Hematopoietic multipotent progenitor cell treated with erythropoietin and hydrocortisone succinate and interleukin-3 and kit ligand, for 4 days (in vitro differentiated cells): ENCODE measurements around the gene TMEM134.
A peak's percentile ranks its signal among the peaks of the same experiment; 100 is the strongest.

Experiments used
- DNase-seq: peaks from one replicate; pipeline ENCODE4 v3.0.0-alpha.2; 2015

Gene TMEM134

DNA sequence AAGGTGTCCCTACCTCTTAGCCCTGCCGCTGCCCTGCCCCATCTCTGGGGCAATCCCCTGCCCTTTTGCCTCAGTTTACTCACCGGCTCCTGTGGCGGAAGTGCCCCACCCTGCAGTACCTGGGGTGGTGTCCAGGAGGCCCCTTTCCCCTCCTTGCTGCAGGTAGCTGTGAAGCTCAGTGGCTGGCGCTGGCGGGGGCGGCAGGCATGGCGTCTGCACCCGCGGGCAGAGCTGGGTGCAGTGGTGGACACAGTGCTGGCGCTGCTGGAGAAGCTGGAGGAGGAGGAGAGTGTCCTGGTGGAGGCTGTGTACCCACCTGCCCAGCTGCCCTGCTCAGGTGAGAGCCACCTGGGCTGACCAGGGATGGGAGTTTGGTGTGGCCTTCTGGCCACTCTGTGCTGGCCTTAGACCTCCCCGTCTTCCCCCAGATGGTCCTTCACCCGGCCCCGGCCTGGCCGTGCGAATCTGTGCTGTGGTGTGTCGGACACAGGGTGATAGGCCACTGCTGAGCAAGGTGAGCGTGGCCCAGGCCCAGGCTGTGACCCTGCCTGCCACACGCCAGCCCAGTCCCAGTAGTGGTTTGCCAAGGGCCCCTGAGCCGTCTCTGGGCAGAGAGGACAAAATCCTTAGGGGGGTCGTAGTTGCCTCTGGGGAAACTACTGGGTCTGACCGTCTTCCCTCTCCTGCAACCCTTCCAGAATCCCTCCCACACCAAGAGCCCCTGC lies 49.6 kb downstream of the TMEM134 start:
- no peak for DNase-seq

DNA sequence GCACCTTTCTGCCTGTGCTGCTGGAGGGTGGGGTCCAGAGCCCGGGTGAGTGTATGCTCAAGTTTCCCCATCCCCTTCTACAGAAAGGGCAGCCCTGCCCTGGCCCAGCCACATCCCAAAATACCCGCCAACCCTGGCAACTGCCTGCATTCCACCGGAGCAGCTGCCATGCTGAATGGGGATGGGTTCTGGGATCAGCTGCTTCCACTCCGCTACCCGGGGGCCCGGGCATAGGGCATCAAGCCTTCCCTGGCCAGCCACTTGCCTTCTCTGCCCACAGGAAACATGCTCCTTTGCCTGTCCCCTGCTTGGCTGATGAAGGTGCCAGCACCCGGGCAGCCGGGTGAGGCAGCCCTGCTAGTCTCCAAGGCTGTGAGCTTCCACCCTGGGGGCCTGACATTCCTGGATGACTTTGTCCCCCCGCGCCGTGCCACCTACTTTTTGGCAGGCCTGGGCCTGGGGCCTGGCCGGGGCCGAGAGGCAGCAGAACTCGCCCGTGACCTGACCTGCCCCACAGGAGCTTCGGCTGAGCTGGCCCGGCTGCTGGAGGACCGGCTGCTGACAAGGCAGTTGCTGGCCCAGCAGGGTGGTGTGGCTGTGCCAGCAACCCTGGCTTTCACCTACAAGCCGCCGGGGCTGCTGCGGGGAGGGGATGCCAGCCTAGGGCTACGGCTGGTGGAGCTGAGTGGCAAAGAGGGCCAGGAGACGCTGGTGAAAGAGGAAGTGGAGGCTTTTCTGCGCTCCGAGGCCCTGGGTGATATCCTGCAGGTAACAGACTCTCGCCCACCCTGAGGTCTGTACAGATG lies 50.4 kb downstream of the TMEM134 start:
- DNase-seq, result peak; percentile 76

- DNase-seq, result no peak
Observed at GRCh38 chr11:67417425-67417824, 51.6 kb downstream of the TMEM134 start.

GRCh38 chr11:67416416-67417335 lies 52.4 kb downstream of the TMEM134 start:
- peak; percentile 87 for DNase-seq

- no peak for DNase-seq
Observed at GRCh38 chr11:67415501-67416304, 53.3 kb downstream of the TMEM134 start, which contains the start of gene CARNS1. Gene CARNS1 (plus strand): TSS chr11:67415678. CDS start chr11:67416200, 522 bp downstream.

GRCh38 chr11:67413266-67413849 lies 55.7 kb downstream of the TMEM134 start:
- DNase-seq, result peak; percentile 92

DNA sequence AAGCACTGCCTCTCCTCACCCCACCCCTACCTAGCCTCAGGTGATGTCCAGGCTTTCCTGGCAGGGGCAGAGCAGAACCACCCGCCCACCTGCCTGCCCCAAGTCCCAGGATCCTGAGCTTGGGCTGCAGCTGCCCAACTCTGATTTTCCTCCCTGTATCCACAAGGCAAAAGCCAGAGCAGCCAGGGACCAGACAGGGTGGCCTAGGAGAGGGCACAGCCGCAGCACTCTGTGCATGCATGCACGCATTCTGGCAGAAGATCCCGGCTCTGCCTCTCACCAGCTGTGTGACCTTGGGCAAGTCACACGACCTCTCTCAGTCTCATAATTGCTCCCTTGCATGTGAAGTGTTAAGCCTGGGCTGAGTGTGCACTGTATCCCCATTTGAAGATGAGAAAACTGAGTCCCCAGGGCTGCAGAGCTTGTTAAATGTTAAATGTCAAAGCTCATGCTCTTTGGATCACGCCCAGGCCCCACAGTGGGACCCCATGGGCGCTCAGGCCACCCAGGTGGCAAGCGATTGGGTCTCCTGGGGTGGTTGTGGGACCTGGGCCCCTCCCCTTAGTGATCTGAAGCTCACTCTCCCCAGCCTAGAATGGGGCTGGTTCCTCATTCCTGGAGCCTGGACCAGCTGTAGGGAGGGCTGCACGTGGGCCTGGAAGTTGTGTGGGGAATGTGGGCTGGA lies 56.4 kb downstream of the TMEM134 start:
- DNase-seq, result no peak

DNA sequence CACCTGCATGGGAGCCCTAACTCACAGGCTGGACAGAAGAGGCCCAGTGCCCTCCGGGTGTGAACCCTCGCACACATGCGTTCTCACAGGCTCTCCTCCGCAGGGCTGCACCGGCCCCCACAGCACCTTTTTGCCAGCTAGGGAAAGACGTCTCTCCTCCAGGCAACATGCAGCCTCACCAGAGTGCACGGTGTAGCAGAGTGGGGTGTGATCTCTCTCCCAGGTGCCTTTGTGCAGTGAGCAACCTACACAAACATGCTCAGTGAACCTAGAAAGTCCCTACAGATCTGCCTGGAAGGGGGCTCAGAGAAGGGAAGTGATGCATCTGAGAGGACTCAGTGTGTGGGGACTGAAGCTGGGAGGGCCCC lies 57.3 kb downstream of the TMEM134 start:
- DNase-seq, result no peak
